GM18498 (cell line): ENCODE measurements around the gene INPP4A.

Experiments used
- ATAC-seq: cut with Tn5 transposase; IDR thresholded peaks from one replicate; pipeline ENCODE4 v1.9.1; 2021; ENCODE audit warnings: mild to moderate bottlenecking, moderate library complexity; ENCODE audit not compliant: unreplicated experiment

The INPP4A gene

GRCh38 chr2:98608116-98608961 is 163.7 kb downstream of the INPP4A start, which contains the start of the genes COA5 and UNC50:
COA5 (minus strand) TSS chr2:98608512; CDS start chr2:98608405, 107 bp downstream.
UNC50 (plus strand) TSS chr2:98608589; CDS start chr2:98609760, 1,171 bp downstream.
- ATAC-seq = peak; percentile 89

- ATAC-seq = peak; percentile 12
These were observed 164.4 kb downstream of the INPP4A start for GRCh38 chr2:98608962-98609604.

GRCh38 chr2:98614024-98614739 is 169.5 kb downstream of the INPP4A start:
- no peak for ATAC-seq

GRCh38 chr2:98615481-98615880 is 170.8 kb downstream of the INPP4A start:
- ATAC-seq = no peak

- ATAC-seq = no peak
These were observed 172.5 kb downstream of the INPP4A start for GRCh38 chr2:98617149-98617548.

- ATAC-seq = no peak
These were observed 179.0 kb downstream of the INPP4A start for GRCh38 chr2:98623657-98624056.

- ATAC-seq = no peak
These were observed 187.7 kb downstream of the INPP4A start for GRCh38 chr2:98632351-98632750.

GRCh38 chr2:98634406-98635092 is 189.9 kb downstream of the INPP4A start:
- ATAC-seq = no peak

- peak; percentile 93 for ATAC-seq
These were observed 192.9 kb downstream of the INPP4A start for GRCh38 chr2:98637401-98638147.

GRCh38 chr2:98643496-98644100 is 198.9 kb downstream of the INPP4A start:
- ATAC-seq = no peak
